Measurements from ENCODE around the gene TSBP1.
"Not testable (repeated sequence)": the region's sequence is repeated elsewhere in the genome, so short reads cannot be mapped to it uniquely, and the experiment has no call there.

The TSBP1 gene

DNA sequence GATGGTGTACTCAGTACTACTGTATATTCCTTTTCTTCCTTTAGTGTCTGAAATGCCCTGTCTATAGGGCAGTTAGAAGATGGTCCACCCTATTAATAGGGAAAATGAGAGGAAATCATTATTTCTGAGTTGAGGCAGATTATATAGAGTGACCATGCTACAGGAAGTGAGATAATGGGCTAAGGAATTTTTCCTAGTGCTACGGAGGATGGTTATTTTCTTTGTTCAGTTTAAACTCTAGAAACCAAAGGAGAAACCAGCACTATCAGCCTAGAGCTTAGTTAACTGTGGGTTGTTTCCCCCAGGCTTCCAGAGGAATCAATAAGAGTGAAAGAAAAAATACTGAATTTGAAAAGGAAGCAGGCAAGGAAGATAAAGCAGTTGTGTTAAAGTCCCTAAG is 474 bp downstream of the TSBP1 start:
- no peak for DNase-seq

DNA sequence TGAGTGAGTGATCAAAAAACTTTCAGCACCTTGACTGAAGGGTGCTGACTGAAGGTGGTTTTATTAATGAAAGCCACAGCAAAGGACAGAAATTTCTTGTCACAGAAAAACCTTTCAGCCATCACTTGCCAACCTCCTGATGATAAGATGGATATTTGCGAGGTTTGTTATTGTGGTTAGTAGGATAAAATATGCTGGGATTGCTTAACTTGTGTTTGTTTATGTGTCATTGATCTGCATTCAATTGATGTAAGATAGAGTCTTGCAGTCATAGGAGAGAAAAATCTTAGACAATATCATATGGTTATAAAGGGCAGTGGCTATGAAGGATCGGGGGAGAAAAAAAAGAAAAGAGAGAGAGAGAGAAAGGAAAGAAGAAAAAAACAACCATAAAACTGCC is 1.2 kb downstream of the TSBP1 start:
- DNase-seq = no peak

DNA sequence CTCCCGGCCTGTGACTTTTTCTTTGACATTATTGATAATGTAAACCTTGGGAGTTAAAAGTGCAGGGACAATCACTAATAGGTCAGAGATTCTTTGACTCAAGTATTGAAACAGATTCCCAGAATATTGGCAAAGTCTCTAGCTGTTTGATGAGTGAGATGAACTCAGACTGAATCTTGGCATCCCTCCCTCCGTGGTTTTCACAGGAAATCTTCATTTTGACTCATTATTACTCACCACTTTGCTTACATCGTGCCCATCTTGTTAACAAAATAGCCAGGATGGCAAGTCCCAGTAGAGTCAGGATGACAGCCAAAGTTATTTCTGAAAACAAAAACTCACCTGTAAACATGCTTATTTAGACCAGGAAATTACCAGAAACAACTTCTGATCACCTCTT is 2.0 kb downstream of the TSBP1 start:
- DNase-seq = no peak

DNA sequence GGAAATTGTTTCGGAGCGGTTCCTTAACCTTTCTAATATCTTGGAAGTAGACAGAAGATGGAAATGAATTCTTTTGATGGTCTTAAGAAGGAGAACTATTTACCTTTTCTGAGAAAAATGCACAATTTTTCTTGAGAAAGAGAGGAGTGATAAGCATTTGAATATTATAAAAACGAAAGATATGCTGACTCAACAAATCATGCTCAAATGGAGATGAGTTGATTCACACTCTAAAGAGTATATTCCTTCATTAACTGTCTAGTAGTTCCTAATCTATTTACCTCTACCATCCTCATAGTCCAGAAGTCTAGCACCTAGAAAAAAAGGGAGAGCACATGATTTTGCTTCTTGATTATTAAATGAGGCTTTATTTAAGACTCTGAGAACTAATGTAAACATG is 4.1 kb downstream of the TSBP1 start:
- no peak for DNase-seq

DNA sequence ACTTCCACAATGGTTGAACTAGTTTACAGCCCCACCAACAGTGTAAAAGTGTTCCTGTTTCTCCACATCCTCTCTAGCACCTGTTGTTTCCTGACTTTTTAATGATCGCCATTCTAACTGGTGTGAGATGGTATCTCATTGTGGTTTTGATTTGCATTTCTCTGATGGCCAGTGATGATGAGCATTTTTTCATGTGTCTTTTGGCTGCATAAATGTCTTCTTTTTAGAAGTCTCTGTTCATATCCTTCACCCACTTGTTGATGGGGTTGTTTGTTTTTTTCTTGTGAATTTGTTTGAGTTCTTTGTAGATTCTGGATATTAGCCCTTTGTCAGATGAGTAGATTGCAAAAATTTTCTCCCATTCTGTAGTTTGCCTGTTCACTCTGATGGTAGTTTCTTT is 12.5 kb downstream of the TSBP1 start:
- not testable (repeated sequence) for DNase-seq

DNA sequence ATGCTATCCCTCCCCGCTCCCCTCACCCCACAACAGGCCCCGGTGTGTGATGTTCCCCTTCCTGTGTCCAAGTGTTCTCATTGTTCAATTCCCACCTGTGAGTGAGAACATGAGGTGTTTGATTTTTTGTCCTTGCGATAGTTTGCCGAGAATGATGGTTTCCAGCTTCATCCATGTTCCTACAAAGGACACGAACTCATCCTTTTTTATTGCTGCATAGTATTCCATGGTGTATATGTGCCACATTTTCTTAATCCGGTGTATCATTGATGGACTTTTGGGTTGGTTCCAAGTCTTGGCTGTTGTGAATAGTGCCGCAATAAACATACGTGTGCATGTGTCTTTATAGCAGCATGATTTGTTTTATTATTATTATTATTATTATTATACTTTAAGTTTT is 13.2 kb downstream of the TSBP1 start:
- DNase-seq = not testable (repeated sequence)

DNA sequence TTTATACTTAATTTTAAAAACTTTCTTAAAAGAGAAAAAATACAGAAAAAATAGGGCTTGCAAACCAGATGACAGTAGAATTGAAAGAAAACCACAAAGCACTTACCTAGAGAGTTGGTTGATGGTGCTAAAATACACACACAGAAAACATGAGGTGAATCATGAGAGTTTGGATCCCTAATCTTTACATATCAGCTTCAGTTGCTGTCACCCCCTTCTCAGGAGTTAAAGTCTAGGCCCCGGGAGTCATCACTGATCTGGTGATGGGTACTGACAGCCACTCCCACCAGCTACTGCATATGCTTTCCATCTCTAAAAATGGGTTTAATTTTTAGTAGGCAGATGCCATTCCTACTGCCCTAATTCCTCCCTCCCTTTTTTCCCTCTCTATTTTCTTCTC is 16.7 kb downstream of the TSBP1 start:
- DNase-seq = no peak

DNA sequence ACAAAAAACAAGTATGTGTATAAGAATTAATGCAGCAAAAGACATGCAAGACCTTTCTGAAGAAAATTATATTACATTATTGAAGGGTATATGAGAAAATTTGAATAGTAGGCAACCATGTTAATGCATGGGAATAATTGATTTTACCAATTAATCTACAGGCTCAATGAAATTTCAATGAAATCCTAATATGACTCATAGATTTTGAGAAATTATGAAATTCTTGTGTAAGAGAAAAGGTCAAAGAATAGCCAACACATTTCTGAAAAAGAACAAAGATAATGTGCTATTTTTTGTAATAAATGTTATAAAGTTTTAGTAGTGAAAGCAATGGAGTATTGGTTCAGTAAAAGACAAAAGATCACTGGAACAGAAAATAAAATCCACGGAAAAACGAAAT is 18.4 kb downstream of the TSBP1 start:
- DNase-seq = no peak

DNA sequence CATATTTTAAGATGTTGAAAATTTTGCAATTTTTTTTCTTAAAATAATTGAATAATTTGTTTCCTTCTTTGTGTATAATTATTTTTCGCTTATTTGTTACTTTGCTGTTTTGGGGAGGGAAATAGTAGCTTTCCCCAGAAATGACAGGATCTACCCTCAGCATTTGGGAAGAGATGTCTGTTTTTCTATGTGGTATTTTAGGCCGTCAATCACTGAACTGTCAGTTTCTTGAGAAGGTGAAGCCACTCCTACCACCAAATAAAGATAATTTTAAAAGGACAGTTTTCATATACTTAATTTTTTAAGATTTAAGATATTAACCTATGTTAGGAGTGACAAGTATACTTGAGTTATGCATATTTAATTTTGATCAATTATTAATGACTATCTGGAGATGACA is 31.5 kb downstream of the TSBP1 start:
- no peak for DNase-seq

DNA sequence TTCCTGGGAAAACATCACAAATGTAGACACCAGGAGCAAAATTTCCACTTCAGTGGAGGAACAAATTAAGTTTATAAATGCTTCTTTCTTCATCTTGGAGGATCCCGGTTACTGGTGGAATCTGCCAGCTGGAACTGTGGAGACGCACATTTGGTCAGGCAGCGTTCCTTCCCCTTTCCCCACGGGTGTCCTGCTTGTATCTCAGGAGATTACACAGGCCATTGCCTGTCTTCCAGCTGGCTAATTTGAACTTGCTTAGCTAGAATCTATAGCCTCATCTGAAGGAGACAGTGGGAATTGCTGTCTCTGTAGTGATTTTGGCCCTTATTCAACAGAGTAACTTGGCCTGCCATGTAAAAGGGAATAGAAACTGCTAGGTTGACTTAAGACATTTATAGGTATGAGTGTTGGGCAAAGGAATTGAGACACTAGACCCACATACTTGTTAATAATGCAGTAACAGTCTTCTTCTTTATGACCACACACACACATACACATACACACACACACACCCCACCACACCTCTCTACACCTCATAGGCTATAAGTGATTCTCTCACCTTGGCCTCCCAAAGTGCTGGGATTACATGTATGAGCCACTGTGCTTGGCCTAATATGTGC is 34.4 kb downstream of the TSBP1 start:
- DNase-seq = no peak

DNA sequence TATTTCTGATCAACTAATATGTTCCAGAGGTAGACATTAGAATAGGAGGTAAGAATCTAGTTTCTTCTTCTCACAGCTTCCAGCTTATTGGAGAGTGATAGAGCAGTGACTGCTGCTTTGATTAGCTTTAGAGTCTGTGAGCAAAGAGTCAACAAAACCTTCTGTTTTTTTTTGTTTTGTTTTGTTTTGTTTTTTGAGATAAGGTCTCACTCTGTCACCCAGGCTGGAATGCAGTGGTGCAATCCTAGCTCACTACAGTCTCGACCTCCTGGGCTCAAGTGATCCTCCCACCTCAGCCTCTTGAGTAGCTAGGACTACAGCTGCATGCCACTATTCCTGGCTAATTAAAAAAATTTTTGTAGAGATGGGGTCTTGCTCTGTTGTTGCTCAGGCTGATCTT is 39.3 kb downstream of the TSBP1 start:
- DNase-seq = no peak

DNA sequence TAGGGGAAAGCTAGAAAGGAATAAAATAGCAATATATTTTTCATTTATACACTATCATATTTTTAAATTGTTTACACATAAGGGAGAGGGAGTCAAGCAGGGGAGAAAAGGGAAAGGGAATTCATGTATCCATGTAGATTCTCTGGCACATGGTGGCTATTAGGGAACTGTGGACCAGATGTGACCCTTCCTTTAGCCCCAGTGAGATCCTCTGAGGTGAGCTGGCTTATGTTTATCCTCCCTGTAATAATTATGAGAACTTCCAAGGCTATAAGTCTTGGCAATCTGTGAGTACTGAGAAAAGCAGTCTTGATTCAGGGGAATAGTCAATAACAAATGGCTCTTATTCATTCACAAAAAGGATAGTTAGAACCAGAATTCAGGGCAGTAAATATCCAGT is 42.6 kb downstream of the TSBP1 start:
- no peak for DNase-seq

DNA sequence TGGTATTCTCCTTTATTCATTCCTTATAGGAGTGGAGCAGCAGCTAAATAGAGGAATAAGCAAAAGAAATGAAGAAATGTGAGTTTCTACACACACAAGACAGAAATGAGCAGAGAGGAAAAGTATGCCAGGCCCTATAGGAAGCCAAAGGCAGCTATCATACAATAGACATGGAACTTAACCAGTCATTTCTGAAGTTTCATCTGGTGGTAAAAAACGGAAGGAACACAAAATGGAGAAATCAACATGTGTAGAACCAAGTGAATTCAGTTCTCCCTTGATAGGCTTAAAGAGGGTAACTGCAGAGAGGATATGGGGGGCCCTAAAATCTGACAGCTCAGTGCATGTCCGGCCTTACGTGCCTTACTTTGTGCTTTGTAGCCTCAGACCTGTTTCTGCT is 44.6 kb downstream of the TSBP1 start:
- no peak for DNase-seq

DNA sequence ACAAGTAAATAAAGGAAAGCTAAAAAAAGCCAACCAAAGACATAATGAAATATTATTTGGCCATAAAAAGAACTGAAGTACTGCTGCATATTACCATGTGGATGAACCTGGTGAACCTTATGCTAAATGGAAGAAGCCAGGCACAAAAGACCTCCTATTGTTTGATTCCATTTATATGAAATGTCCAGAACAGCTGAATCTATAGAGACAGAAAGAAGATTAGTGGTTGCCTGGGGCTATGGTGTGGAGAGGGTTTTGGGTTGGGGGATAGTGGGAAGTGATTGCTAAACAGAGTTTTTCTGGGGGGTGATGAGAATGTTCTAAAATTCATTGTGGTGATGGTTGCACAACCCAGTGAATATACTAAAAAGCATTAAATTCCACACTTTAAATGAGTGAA is 53.2 kb downstream of the TSBP1 start:
- DNase-seq = no peak

DNA sequence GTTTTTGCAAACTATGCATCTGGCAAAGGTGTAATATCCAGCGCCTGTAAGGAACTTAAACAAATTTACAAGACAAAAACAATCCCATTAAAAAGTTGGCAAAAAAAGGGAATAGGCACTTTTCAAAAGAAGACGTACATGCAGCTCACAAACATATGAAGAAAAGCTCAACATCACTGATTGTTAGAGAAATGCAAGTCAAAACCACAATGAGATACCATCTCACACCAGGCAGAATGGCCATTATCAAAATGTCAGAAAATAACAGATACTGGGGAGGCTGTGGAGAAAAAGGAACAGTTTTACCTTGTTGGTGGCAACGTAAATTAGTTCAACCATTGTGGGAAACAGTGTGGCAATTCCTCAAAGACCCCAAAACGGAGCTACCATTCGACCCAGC is 54.2 kb downstream of the TSBP1 start:
- no peak for DNase-seq

DNA sequence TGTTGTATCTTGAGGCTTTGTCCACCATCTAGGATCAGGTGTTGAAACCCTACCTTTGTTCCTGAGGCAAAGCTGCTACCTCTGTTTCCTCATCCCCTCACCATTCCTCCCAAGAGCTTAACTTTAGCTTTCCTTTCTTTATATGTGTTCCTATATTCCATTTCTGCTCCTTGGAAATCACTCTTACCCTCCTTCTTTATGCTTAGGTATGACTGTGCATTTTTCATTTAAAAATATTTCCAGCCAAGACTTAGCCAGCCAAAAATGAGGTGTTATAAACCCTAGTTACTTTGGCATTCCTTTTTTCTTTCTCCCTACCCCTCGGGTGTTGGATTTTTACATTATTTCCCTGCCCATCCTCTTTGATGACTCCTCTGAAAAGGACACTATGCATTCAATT is 57.7 kb downstream of the TSBP1 start:
- no peak for DNase-seq

DNA sequence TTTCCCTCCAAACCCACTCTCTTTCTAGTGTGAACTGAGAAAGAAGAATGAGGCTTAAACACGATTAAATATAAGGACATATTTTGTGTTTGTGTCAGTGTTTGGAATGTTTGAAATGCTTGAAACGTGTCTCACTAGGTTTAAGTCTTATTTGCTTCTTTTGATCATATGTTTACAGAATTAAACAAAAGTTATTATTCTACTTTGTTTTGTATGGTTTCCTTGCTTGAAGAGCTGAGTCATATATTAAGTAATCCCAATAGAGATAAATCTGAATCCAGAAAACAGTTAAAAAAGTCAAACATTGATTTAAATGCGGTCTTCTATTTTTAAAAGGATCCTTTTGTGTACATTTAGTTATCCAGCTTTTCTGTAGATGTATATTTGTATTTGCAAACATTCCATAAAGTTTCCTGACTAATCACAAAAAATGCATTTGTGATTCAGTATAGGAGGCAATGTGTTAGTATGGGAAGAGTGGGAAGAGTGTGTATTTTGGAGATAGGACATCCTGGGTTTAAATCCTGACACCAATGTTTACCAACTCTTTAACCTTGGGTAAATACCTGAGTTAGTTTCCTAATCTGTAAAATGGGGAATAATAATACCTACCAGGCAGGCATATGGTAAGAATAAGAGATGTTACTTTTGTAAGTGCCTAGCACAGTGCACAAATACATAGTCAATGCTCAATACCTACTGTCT is 72.9 kb downstream of the TSBP1 start:
- no peak for DNase-seq

DNA sequence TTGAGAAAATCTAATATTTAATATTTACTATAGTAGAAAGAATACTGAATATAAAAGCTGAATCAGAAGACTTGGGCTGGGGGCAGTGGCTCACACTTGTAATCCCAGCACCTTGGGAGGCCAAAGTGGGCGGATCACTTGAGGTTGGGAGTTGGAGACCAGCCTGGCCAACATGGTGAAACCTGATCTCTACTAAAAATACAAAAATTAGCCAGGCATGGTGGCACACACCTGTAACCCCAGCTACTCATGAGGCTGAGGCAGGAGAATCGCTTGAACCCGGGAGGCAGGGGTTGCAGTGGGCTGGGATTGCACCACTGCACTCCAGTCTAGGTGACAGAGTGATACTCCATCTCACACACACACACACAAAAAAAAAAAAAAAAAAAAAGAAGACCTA is 76.7 kb downstream of the TSBP1 start:
- DNase-seq = not testable (repeated sequence)

DNA sequence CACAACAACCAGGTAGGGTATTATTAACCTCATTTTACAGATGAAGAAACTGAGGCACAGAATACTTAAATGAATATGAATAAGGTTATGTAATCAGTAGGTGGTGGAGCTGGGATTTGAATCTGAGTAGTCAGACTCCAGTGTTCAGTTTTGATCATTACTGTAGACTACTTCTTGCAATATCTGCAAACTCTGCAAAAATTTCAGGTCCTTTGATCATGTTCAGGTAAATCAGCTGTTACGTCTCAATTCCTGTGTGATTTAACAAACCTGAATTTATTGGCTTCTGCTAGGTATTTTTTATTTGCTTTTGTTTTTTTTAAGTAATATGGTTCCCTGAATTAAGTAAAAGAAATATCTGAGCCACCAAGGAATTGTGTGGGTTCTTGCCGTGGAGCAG is 77.1 kb downstream of the TSBP1 start:
- no peak for DNase-seq

DNA sequence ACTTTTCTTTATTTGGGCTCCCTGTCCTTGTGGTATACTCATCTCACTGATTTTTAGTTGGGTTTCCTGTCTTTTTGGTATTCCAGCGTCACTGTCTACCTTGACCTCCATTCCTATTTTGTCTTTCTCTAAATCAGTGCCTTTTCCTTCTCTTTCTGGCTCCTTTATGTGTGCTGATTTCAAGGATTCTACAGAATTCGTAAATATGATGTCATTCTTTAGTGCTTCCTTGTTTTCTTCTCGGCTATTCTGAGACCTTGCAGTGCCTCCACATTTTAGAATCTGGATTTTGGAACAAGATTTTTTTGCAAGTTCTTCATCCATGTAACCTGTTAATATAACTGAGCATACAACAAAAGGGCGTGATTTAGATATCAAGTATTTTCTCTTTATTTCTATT is 78.0 kb downstream of the TSBP1 start:
- no peak for DNase-seq

DNA sequence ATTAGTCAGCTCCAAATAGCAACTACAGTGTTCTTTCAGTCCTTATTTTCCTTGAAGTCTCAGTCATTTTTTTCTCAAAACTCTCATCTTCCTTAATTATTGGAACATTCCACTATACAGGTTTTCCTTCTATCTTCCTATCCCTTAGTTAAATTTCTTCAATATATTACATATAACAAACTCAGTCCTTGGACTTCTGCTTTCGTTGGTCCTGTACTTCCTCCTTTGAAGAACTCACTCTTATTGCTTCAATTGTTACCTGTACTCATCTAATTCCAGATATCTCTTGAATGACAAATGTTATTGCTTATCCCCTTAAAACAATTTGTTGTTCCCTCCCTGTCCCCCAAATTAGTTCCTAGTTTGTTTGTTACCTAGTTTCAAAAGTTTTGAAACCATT is 80.2 kb downstream of the TSBP1 start:
- DNase-seq = no peak

DNA sequence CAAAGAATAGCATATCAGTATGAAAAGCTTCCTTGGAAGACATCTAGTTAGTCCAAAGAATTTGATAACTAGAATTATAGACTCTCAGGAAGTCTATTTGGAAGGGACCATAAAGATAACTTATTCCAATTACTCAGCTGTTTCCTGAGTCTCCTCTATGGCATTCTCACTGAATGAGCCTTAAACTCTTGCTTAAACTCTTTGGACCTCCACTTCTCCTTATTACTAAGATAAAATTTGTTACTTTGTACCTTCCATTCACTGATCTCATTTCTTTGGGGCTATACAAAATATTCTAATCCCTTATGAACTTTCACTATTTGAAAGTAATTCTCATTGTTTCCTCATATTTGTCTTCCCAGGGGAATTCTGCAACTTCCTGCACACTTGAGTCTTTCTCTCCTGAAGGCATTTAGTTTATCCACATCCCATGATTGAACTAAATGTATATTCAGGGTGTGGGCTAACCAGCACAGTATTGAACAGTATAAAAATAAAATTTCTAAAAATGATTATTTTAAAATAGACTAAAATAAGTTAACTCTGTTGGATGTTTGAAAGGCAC is 80.7 kb downstream of the TSBP1 start:
- DNase-seq = no peak

DNA sequence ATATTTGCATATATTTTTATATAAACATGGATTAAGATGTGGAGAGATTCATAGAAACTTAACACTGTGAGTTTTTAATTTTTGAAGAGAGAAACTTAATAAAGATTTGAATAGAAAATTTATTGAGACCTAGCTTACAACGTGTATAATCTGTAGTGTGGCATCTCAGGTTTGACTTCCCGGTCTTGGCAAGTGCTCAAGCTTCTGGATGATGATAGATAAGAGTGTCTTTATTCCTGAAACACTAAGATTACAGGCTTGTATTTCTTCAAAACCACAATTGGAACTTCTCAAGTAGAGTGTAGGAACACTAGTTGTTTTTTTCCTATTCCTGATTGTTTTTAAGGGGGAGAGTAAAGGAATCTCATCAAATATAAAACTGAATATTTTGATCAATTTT is 83.3 kb downstream of the TSBP1 start:
- no peak for DNase-seq

DNA sequence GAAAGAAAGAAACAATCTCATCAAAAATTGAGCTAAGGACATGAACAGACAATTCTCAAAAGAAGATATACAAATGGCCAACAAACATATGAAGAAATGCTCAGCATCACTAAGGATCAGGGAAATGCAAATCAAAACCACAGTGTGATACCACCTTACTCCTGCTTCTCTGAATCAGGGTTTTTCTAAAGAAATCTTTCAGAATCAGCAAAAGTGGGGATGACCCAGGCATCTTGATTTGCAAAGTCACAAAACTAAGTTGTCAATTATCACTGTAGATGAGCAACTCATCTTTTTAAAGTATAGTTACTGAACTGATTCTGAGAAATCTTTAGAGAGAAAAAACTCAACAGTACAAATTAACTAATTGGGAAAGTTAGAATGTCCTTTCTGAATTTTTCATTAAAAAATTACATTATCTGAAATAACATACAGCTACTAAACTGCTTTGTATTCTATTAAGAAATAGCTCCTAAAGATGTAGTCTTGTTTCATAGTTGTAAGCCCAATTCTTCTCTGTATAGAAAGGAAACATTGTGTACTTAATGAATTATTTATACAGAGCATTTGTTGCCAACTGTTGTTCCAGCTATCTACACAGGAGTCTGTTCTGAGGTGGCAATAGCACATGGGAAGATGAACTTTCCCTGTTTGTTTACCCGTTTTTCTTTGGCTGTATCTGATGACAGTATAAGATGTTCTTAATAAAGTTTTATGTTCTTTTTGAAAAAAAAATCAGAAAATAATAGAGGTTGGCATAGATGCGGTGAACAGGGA is 97.7 kb downstream of the TSBP1 start:
- DNase-seq = not testable (repeated sequence)

All from CD4-positive, alpha-beta T cell treated with Interleukin-17A for 4 hours (primary cell).